Nephron progenitor cell (in vitro differentiated cells): ENCODE data around the gene DHFR.

Source experiments
- DNase-seq: peaks from one replicate; pipeline ENCODE4 v3.0.0; 2021
- H3K27ac Mint-ChIP-seq: 2 replicates; pipeline ENCODE4 v1.8.0; 2021; ENCODE audit warnings: mild to moderate bottlenecking, moderate library complexity, mixed read lengths
- H3K27me3 Mint-ChIP-seq: 2 replicates; pipeline ENCODE4 v1.8.0; 2021; ENCODE audit warnings: mild to moderate bottlenecking, low read depth, mixed read lengths; ENCODE audit not compliant: poor library complexity
- H3K36me3 Mint-ChIP-seq: 2 replicates; pipeline ENCODE4 v1.8.0; 2021; ENCODE audit warnings: low read depth, mixed read lengths
- H3K4me1 Mint-ChIP-seq: 2 replicates; pipeline ENCODE4 v1.8.0; 2021; ENCODE audit warnings: mixed read lengths
- H3K4me3 Mint-ChIP-seq: 2 replicates; pipeline ENCODE4 v1.8.0; 2021; ENCODE audit warnings: mild to moderate bottlenecking, moderate library complexity, mixed read lengths
- H3K9me3 Mint-ChIP-seq: 2 replicates; pipeline ENCODE4 v1.8.0; 2021; ENCODE audit warnings: mild to moderate bottlenecking, moderate library complexity, mixed read lengths
- TF ChIP-seq, protein P1 (sequence below): fragments of 200-600 bp; sonication (generic); IDR thresholded peaks from 2 replicates; pipeline ENCODE4 v1.5.0; 2021; ENCODE audit warnings: antibody characterized with exemption

DHFR gene

DNA sequence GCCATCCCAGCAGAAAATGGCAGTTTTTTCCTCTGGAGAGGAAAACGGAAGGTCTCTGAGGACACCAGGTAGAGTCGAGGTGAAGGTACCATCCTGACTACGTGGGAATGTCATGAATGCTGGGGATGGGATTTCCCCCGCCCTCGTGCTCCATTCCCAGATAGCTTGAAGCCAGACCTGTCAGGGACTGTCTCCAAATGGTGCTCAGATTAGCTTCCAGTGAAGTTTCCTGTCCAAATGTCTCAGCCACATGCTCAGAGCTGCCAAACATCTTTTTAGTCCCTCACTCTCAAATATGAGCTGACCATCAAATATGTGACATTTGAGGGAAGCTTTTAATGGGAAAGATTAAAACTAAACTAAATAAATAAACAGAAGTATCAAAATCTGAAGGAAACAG lies 77.1 kb downstream of the DHFR start:
- Mint-ChIP-seq H3K4me1 (no peaks in the 10 kb centered on the region), H3K36me3 (no peaks in the 10 kb centered on the region), H3K27ac (no peak overlapping the region), H3K27me3 (peaks cover 64% of the 10 kb centered on the region), H3K9me3 (peaks cover 10% of the 10 kb centered on the region), H3K4me3 (no peak overlapping the region)
- TF ChIP-seq, protein P1, sequence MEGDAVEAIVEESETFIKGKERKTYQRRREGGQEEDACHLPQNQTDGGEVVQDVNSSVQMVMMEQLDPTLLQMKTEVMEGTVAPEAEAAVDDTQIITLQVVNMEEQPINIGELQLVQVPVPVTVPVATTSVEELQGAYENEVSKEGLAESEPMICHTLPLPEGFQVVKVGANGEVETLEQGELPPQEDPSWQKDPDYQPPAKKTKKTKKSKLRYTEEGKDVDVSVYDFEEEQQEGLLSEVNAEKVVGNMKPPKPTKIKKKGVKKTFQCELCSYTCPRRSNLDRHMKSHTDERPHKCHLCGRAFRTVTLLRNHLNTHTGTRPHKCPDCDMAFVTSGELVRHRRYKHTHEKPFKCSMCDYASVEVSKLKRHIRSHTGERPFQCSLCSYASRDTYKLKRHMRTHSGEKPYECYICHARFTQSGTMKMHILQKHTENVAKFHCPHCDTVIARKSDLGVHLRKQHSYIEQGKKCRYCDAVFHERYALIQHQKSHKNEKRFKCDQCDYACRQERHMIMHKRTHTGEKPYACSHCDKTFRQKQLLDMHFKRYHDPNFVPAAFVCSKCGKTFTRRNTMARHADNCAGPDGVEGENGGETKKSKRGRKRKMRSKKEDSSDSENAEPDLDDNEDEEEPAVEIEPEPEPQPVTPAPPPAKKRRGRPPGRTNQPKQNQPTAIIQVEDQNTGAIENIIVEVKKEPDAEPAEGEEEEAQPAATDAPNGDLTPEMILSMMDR: no peak
- DNase-seq: no peak

DNA sequence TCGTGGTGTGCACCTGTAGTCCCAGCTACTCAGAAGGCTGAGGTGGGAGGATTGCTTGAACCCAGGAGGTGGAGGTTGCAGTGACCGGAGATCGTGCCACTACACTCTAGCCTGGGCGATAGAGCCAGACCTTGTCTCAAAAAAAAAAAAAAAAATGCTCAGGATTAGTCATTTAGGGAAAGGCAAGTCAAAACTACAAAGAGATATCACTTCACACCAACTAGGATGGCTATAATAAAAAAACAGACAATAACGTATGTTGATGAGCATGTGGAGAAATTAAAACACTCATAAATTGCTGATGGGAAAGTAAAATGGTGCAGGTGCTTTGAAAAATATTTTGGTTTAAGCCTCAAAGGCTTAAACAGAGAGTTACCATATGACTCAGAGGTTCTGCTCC lies 78.4 kb downstream of the DHFR start:
- no peak overlapping the region for H3K27ac Mint-ChIP-seq
- H3K9me3 Mint-ChIP-seq: peaks cover 16% of the 10 kb centered on the region
- no peaks in the 10 kb centered on the region for H3K36me3 Mint-ChIP-seq
- TF ChIP-seq, protein P1: no peak
- H3K27me3 Mint-ChIP-seq: peaks cover 77% of the 10 kb centered on the region
- no peak for DNase-seq
- no peak overlapping the region for H3K4me3 Mint-ChIP-seq
- no peaks in the 10 kb centered on the region for H3K4me1 Mint-ChIP-seq
